ENCODE data around the gene CYP4Z1.
A peak's percentile ranks its signal among the peaks of the same experiment; 100 is the strongest.
"Not testable (repeated sequence)": the region's sequence is repeated elsewhere in the genome, so short reads cannot be mapped to it uniquely, and the experiment has no call there.

CYP4Z1 gene, protein sequence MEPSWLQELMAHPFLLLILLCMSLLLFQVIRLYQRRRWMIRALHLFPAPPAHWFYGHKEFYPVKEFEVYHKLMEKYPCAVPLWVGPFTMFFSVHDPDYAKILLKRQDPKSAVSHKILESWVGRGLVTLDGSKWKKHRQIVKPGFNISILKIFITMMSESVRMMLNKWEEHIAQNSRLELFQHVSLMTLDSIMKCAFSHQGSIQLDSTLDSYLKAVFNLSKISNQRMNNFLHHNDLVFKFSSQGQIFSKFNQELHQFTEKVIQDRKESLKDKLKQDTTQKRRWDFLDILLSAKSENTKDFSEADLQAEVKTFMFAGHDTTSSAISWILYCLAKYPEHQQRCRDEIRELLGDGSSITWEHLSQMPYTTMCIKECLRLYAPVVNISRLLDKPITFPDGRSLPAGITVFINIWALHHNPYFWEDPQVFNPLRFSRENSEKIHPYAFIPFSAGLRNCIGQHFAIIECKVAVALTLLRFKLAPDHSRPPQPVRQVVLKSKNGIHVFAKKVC

DNA sequence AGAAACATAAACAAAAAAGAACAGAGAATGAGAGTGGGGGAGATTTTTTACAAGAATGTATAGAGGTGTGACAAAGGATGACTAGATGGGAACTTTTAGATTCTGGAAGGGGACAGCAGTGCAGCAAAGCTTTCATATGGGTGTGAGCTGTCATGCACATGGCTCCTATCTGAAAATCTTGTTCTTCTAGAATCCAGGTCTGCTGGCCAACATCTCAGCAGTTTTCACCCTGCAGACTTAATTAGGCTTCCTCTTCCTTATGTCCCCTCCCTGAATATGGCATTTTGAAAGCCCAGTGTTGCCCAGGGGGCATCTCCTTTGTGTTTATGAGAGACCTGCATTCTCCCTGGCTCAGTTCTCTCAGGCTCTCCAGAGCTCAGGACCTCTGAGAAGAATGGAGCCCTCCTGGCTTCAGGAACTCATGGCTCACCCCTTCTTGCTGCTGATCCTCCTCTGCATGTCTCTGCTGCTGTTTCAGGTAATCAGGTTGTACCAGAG, at the start of gene CYP4Z1:
Gene CYP4Z1, plus strand, starts transcription at position 135 of the 498 bp plus-strand sequence. Its CDS starts 260 bp downstream, at position 395.
- DNase-seq: no peak

DNA sequence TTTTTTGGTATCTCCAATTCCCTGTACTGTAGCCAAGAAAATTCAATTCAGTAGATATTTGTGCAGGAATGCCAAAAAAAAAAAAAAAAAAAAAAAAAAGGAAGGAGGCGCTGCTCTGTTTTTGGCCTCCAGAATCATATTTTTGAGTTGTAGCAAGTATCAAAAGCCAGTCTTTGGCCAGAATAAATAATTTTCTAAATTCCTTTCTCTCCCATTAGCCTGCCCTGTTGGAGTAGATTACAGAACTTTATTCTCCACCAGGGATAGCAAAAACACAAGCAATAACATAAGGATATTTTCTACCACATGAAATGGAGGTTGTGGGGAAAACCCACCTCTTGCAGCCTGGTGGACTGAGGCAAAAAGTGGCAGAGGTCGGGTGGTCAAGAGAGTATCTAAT, 46.0 kb upstream of the CYP4Z1 start:
- DNase-seq: no peak

DNA sequence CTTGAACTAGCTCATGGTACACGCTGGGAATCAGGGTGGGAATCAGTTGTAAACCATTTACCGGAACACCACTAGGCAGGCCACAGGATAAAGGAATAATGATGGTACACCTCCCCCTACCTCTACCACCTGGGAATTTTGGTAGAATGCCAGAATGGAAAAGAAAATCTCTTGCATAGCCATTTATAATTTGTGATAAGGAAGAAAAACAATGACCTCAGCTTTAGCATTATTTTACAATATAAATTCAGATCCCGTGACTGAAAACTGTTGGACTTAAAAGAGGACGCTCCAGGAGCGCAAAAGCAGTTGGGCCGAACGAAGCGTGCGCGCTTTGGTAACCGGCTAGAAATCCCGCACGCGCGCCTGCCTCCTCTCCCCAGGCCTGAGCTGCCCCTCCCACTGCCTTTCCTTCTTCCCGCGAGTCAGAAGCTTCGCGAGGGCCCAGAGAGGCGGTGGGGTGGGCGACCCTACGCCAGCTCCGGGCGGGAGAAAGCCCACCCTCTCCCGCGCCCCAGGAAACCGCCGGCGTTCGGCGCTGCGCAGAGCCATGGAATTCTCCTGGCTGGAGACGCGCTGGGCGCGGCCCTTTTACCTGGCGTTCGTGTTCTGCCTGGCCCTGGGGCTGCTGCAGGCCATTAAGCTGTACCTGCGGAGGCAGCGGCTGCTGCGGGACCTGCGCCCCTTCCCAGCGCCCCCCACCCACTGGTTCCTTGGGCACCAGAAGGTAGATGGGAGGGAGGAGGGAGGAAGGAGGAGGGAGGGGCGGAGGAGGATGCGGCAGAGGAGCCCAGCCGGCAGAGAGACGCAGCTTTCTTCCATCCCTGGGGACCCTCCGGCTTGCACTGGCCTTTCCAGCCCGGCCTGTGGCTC, 43.5 kb upstream of the CYP4Z1 start, which contains the start of gene CYP4X1:
Gene CYP4X1, plus strand, starts transcription at position 402 of the 873 bp plus-strand sequence. Its CDS starts 149 bp downstream, at position 551.
- no peak for DNase-seq

DNA sequence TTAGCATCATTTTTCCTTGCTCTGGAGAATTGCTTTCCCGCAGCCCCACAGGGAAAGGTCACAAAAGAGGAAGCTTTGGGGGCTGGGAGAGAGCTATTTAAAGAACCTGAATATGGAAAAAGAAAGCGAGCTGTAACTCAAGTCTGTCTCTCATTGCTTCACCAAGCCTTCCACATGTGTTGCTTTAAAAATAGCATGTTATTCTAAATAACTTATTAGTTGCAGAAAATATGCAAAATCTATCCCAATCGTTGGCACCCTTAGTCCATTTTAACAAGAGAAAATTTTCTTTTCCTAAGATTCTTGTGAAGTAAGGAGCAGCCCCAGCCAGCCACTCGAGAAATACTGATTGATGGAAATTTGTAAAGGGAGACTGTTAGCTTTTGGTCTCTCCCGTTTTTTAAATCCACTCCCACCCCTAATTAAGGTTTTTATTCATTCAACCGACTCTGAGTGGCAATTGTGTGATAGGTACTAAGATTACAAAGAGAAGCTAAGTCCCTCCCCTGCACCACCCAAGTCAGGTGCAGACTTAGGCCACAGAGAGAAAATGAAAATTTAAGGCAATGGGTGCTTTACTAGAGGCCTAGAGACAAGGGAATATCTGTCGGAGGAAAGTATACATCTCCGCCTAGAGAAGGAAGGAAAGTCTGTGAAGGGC, 42.8 kb upstream of the CYP4Z1 start:
- DNase-seq: no peak

DNA sequence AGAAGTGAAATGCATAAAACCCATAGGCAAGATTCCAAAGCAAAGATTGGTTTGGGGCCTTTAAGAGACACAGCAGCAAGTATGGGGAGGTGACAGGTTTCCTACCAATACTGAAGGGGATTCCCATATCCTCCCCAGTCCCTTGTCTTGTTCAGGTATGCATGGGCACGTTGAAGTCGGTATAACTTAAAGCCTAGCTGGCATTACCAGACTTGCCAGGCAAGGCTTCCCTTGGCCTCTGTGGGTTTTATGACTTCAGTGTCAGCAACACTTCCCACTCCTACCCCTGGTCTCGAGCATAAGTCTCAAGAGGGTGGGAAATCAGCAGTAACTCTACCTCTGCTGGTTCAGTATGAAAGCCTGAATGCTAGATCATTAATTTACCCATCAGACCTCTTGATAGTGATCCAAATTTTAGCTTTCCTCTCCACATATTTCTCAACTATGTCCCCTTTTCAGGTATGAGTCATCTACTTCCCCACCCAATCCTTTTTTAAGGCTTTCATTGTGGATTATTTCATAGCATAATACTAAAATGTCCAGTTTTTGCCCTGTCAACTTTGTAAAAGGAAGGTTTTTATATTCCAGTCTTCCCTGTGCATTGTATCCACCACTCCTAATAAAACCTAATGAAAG, 36.7 kb upstream of the CYP4Z1 start:
- DNase-seq: no peak

DNA sequence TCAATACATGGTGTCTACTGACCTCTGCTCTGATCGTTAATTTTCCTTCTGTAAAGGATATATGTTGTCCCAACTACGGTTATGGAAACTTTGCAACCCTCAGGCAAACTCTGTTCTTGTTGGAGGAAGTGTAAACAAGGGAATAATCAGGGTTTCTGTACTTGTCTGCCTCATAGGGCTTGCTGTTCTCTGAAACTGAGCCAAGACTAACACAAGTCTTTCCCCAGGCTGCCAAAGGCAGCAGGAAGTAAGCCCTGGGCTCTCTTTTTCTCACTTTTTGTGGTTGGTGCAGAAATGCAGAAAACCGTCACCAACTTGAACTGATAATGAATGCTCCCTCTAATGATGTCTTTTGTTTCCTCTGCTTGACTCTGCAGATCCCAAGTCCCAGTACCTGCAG, 36.0 kb upstream of the CYP4Z1 start:
- DNase-seq: no peak

DNA sequence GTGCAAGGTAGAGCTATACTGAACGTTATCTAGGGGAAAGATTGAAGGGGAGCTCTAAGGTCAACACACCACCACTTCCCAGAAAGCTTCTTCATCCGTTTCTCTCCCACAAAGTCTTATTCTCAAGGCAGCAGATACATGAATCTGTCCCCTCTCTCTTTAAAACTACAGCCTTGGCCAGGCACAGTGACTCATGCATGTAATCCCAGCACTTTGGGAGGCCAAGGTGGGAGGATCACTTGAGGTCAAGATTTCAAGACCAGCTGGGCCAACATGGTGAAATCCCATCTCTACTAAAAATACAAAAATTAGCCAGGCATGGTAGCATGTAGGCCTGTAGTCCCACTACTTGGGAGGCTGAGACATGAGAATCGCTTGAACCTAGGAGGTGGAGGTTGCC, 35.4 kb upstream of the CYP4Z1 start:
- no peak for DNase-seq

DNA sequence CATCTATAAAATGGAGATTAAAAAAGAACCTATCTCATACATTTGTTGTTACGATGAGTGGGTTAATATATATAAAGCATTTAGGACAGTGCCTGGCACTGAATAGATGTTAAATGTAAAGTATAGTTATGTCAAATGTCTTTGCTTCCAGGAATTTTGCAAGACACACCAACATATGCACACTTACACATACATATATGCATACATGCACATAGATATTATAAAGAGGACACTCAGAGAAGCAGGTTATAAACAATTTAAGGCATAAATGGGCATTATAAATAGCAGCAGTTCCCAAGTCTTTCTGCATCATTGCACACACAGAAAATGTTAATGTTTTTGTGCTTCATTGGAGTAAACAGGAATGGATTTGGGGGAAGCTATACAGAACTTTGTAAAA, 30.3 kb upstream of the CYP4Z1 start:
- no peak for DNase-seq

DNA sequence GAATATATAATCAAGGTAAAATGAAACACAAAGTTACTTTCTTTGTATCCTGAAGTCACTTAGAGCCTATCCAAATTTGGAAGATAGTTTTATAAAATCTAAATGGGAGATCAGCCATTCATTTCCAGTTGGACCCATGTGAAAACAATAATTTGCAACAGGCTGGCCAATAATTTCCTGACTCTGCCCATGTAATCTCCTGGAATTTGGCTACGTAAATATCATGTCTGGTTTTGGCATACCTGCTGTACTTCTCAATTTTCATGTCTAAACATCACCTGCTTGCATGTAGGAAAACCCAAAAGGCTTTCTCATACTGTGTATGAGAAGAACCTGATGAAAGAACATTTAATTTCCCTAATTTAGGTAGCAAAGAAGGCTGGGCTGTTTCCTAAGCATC, 7.7 kb upstream of the CYP4Z1 start:
- peak; percentile 98 for DNase-seq

DNA sequence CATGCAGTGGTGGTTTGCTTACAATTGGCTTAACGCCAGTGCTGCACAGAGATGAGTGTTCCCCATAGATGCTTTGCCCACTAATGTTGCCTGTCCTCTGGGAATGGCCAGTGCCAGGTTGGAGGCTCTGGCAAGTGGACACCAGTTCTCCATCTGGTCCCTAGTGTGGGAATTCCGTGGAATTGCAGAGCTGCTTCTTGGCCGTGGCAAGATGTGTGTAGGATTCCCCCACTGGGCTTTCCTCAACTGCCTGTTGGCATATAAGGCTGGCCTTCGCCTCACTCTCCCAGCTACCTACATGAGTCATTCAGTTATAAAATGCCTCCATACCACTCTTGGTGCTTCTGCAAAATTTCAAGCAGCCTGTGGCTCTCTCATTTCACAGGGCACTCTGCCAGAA, 2.0 kb downstream of the CYP4Z1 start:
- DNase-seq: not testable (repeated sequence)

DNA sequence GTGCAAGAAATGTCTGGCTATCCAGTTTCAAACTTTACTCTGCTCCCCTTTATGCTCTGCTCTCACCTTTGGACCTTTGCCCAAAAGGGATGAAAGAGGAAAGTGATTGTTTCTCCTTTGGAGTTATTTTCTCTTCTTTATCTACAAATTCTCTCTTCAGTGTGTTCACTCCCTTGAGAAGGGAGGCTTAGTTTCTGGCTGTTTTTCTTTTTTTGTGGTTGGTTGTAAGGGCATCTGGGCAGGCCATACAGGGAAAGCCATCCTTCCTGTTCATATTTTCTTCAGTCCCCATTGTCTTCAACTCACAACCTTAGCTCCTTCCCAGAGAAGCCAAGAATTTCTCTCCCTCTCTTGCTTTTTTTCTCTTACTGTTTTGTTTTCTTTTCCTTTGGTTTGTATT, 2.5 kb downstream of the CYP4Z1 start:
- not testable (repeated sequence) for DNase-seq

DNA sequence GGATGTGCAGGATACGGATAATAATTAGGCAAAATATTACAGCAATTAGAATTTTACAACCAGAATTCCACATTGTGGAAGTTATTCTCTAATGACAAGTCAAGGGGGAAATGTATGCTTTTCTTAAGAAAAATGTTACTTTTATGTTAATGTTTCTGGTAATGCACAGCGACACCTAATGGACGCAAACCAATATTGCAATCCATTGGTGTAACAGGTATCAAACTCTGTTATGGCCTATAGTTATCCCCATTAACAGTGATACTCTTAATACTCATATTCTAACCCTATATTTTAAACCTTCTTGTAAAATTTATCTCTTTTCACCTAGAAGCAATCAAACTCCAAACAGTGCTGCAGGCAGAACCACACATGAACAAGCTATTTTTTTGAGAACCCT, 22.3 kb downstream of the CYP4Z1 start:
- DNase-seq: not testable (repeated sequence)

DNA sequence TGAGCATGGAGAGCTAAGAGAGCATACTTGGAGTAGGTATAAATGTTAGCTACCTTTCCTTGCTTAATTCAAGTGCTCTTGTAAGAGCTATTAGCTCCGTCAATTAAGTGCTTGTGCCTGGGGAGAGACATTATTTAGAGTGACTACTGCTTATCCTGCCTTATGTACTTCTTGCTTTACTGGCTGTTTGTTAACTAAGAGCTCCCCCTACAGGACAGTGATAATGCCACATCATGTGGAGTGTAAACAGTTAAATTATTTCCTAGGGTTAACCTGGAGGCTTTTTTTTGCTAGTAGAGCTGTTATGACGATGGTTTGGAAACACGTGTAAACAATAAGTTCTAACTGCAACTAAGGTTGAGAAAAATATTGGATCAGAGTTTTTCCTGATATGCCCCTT, 24.4 kb downstream of the CYP4Z1 start:
- not testable (repeated sequence) for DNase-seq

DNA sequence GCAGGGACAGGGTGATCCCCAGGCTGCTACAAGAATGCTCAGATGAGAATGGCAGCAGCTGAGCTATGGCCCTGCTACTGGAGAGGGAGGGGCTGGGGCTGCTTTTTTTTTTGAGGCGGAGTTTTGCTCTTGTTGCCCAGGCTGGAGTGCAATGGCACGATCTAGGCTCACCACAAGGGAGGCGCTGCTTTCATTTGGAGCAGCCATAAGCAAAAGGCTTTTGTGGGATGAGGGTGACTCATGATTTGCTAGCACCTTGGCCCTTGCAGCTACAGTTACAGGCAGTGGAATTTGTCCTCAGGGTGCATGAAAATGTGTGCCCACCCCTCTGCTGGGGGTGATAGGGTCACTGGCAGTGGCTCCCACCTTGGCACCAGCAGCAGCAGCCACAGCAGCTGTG, 37.8 kb downstream of the CYP4Z1 start:
- DNase-seq: no peak

DNA sequence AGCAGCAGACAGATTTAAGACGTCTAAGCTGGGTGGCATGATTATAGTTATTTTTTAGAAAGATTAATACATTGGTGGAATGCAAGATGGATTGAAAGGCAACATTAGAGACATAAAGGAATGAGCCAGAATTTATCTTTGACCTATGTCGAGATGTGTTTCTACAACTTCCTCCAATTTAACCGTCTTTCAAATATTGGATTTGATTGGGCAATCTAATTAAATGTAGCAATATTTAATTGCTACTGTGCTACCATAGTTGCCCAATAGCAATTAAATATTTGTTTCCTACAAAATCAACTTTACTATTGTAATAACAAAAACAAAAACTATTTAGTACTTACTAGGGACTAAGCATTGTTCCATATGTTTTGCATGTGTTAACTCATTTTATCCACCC, 39.8 kb downstream of the CYP4Z1 start:
- no peak for DNase-seq

DNA sequence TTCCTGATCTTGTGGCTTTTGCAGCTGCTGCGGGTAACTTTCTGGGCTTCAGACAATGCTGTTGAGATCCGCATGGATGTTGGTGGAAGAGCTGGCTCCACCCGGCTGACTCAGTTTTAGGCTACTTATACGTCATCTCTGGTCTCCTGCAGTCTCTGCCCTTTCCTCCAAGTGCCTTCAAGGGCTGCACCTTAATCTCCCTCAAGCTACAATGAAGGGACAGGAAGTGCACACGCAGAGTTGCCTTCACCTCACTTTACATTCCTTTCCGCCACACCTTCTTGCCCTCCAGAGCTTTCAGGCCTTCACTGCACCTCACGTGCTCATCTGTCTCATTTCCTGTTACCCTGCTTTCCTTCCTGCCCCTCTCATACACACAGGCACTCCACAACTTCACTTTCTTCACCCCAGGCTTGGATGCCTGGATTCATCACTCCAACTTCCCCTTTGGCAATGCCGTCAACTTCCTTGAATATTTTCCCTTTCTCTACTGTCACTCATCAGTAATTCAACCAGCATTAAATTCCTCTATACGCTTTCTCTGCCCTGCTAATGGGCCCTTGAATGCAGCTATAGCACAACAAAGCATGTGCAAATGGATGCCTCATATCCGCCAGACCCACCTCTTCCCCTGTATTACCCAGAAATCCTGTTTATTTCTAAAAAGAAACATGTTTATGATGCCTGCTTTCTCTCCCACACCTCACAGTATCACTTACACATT, 41.0 kb downstream of the CYP4Z1 start:
- not testable (repeated sequence) for DNase-seq

DNA sequence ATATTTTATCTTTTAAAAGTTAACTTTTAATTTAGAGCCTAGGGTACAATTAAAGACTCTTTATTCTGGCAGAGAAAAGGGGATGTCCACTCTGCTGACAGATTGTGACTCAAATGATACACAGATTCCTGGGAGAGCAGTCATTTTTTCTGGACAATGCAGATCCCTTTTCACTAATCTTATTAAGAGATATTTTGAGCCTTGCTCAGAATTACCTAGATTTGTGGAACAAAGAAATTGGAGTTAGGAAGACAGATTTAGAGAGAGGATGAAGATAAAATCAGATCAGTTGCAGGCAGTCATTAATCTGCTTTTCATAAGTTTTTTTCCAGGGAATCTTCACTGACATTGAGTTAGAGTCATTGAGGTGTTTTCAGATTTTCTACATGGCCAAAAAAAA, 42.5 kb downstream of the CYP4Z1 start:
- DNase-seq: not testable (repeated sequence)

DNA sequence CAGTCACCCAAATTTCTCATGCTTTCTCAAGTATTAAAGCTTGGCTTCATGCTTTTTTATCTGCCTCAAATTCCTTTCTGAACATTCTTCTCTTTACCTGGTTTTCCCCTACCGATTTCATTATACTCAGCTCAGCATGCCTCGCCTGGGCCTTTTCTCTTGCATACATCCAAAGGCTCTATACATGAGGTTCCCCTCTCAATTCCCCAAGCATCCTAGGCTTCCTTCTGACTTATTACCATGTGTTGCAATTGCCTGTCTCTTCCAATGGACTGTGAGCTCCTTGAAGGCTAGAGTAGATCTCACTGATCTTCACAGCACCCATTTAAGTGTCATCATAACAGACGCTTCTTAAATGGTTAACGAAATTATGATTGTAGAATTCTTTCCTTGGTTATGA, 46.1 kb downstream of the CYP4Z1 start:
- DNase-seq: no peak

DNA sequence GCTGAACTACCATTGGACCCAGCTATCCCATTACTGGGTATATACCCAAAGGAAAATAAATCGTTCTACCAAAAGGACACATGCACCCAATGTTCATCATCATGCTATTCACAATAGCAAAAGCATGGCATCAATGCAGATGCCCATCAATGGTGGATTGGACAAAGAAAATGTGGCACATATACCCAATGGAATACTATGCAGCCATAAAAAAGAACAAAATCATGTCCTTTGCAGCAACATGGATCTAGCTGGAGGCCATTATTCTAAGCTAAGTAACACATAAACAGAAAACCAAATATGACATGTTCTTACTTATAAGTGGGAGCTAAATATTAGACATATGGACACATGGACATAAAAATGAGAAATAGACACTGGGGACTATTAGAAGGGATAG, 54.0 kb downstream of the CYP4Z1 start:
- DNase-seq: not testable (repeated sequence)

DNA sequence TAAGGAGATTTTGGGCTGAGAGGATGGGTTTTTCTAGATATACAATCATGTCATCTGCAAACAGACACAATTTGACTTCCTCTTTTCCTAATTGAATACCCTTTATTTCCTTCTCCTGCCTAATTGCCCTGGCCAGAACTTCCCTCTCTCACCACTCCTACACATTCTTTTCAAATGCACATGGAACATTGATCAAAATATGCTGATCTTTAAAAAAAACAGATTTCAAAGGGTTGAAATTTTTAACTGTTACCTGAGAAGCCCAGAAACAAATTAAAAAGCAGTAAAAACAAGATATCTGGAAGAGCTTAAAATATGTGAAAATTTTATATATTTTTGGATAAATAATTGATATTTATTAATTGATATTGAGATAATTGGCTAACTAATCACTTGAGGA, 57.8 kb downstream of the CYP4Z1 start:
- not testable (repeated sequence) for DNase-seq

DNA sequence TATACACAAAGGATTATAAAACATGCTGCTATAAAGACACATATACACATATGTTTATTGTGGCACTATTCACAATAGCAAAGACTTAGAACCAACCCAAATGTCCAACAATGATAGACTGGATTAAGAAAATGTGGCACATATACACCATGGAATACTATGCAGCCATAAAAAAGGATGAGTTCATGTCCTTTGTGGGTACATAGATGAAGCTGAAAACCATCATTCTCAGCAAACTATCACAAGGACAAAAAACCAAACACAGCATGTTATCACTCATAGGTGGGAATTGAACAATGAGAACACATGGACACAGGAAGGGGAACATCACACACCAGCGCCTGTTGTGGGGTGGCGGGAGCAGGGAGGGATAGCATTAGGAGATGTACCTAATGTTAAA, 60.0 kb downstream of the CYP4Z1 start:
- DNase-seq: not testable (repeated sequence)

DNA sequence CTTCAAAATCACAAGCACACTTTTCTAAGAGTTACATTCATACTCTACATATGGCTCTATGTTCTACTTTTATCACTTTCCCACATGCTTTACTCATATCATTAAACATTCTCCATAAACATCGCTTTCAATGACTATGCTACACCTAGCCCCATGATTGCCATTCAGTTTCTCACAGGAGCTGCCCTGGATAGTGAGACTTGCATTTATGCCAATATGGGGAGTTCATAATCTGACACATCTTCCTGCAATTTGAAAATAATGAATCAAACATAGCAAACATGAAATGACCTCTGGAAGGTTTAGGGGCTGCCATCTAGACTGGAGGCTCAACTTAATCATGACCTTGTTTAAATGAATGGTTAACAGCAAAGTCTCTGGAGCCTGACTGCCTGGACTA, 61.2 kb downstream of the CYP4Z1 start:
- no peak for DNase-seq
